Upper lobe of left lung (tissue), 6 donors: ENCODE measurements around the gene PDE11A. TPM values are rescaled to one million over a fixed set of nuclear protein-coding genes. Genes with fewer than 3 reads are reported as not detected.

ENCODE experiments used
- ATAC-seq, 2 donors: fragments of 200-7000 bp; cut with Tn5 transposase; one replicate each; pipeline ENCODE4 v1.9.1; 2022; ENCODE audit warnings: mild to moderate bottlenecking in 2 of 2, moderate library complexity in 2 of 2; ENCODE audit not compliant: low FRiP score in 2 of 2
- DNase-seq, 2 donors: peaks; one replicate each; pipeline ENCODE4 v3.0.0-alpha.2; 2019 to 2020
- H3K27ac ChIP-seq, 4 donors: fragments of 200-600 bp; sonication (generic); one replicate each; pipeline ENCODE4 v1.5.1; 2016 to 2019
- H3K27me3 ChIP-seq, 4 donors: fragments of 200-600 bp; sonication (generic); one replicate each; pipeline ENCODE4 v1.5.1; 2017 to 2019
- H3K36me3 ChIP-seq, 4 donors: fragments of 200-600 bp; sonication (generic); one replicate each; pipeline ENCODE4 v1.5.1; 2016 to 2019
- H3K4me1 ChIP-seq, 4 donors: fragments of 200-600 bp; sonication (generic); one replicate each; pipeline ENCODE4 v1.5.1; 2018 to 2019
- H3K4me3 ChIP-seq, 4 donors: fragments of 200-600 bp; sonication (generic); one replicate each; pipeline ENCODE4 v1.5.1; 2017 to 2019; ENCODE audit warnings: mild to moderate bottlenecking in 2 of 4, moderate library complexity in 1 of 4
- H3K9me3 ChIP-seq, 4 donors: fragments of 200-600 bp; sonication (generic); one replicate each; pipeline ENCODE4 v1.5.1; 2018 to 2019
- CTCF ChIP-seq, 6 experiments: fragments of 450-650 bp in 4 of 6; fragments of 200-600 bp in 2 of 6; sonication (generic) in 2 of 6; IDR thresholded peaks; one replicate each; pipeline ENCODE4 v1.5.1; 2016 to 2019; ENCODE audit warnings: antibody characterized with exemption in 6 of 6
- EP300 ChIP-seq, 4 donors: sonication (generic); formaldehyde crosslinking; IDR thresholded peaks; one replicate each; pipeline ENCODE4 v1.5.1; 2017; ENCODE audit warnings: antibody characterized with exemption in 4 of 4, control low read depth in 2 of 4
- POLR2A ChIP-seq, 4 donors: fragments of 450-650 bp; IDR thresholded peaks; one replicate each; pipeline ENCODE4 v1.5.1; 2016 to 2017; ENCODE audit warnings: antibody characterized with exemption in 4 of 4, mild to moderate bottlenecking in 2 of 4
- POLR2AphosphoS5 ChIP-seq, 2 donors: sonication (generic); formaldehyde crosslinking; IDR thresholded peaks; one replicate each; pipeline ENCODE4 v1.5.1; 2017; ENCODE audit warnings: antibody characterized with exemption in 2 of 2
- WGBS, 2 donors: methylation state at CpG; one replicate each; pipeline ENCODE4 v1.1.5; 2017 to 2018; 5-methylcytosine and 5-hydroxymethylcytosine counted together
- total RNA-seq, 6 donors: library from RNA; depleted of rRNA in 4 of 6; stranded (reverse); fragments of >200 nt in 4 of 6; gene quantifications; one replicate each; pipeline versions ENCODE4 v1.1.0 to v1.2.1, GENCODE V29; 2016 to 2021
- donor health status: DM: no; HTN: no; CAD: no; lungs with moderate emphysema.
- donor health status: DM: no; HTN: yes; CAD: no; lungs with severe emphysema.

Gene PDE11A
- total RNA-seq, 6 donors from 2014 or later = 0.03 to 0.57 (median 0.33) TPM; not detected in 3

- Histone ChIP-seq H3K4me1 (peaks cover 0 to 7% (median 0%) of the 10 kb centered on the region in 4 donors), H3K36me3 (no peaks in the 10 kb centered on the region), H3K27ac (no peak overlapping the region), H3K27me3 (no peaks in the 10 kb centered on the region), H3K9me3 (no peaks in the 10 kb centered on the region), H3K4me3 (no peak overlapping the region)
- no peak for DNase-seq
- TF ChIP-seq CTCF (IDR thresholded peaks at IDR 0.05) (no peak), EP300 (IDR thresholded peaks at IDR 0.05) (no peak), POLR2A (IDR thresholded peaks at IDR 0.05) (no peak), POLR2AphosphoS5 (IDR thresholded peaks at IDR 0.05) (no peak)
- no peak for ATAC-seq
- 67 to 71% methylated on average over 4 of the region's 4 CpGs for WGBS, 2 donors
Observed at GRCh38 chr2:177728399-177728765, 344.2 kb downstream of the PDE11A start.

- H3K27ac ChIP-seq = no peak overlapping the region
- H3K4me1 ChIP-seq = peaks cover 0 to 7% (median 0%) of the 10 kb centered on the region in 4 donors
- DNase-seq (no peak), ATAC-seq (no peak)
- H3K4me3 ChIP-seq = no peak overlapping the region
- TF ChIP-seq POLR2A (IDR thresholded peaks at IDR 0.05) (no peak), EP300 (IDR thresholded peaks at IDR 0.05) (no peak), POLR2AphosphoS5 (IDR thresholded peaks at IDR 0.05) (no peak), CTCF (IDR thresholded peaks at IDR 0.05) (no peak)
- 76 to 79% methylated on average over 12 to 13 of the region's 13 CpGs for WGBS, 2 donors
- no peaks in the 10 kb centered on the region for H3K9me3 ChIP-seq
- no peaks in the 10 kb centered on the region for H3K36me3 ChIP-seq
- H3K27me3 ChIP-seq = no peaks in the 10 kb centered on the region
Observed at GRCh38 chr2:177727577-177728398, 344.8 kb downstream of the PDE11A start.

GRCh38 chr2:177726931-177727348 is 345.6 kb downstream of the PDE11A start:
- no peak for TF ChIP-seq EP300 (IDR thresholded peaks at IDR 0.05)
- TF ChIP-seq CTCF (IDR thresholded peaks at IDR 0.05) = no peak
- TF ChIP-seq POLR2AphosphoS5 (IDR thresholded peaks at IDR 0.05) = no peak
- no peak for TF ChIP-seq POLR2A (IDR thresholded peaks at IDR 0.05)
- DNase-seq (no peak), ATAC-seq (no peak)
- no peaks in the 10 kb centered on the region for H3K36me3 ChIP-seq
- H3K4me3 ChIP-seq = no peak overlapping the region
- peaks cover 0 to 7% (median 0%) of the 10 kb centered on the region in 4 donors for H3K4me1 ChIP-seq
- H3K27me3 ChIP-seq = no peaks in the 10 kb centered on the region
- H3K9me3 ChIP-seq = no peaks in the 10 kb centered on the region
- H3K27ac ChIP-seq = no peak overlapping the region
- 63 to 72% methylated on average over 5 of the region's 5 CpGs for WGBS, 2 donors

GRCh38 chr2:177724398-177725287 is 347.9 kb downstream of the PDE11A start:
- DNase-seq (peak in 1 of 2 donors; percentile 26), ATAC-seq (peak in 1 of 2 donors; percentile 85)
- Histone ChIP-seq H3K27ac (no peak overlapping the region), H3K9me3 (no peaks in the 10 kb centered on the region), H3K36me3 (no peaks in the 10 kb centered on the region), H3K4me1 (peaks cover 0 to 7% (median 0%) of the 10 kb centered on the region in 4 donors), H3K27me3 (no peaks in the 10 kb centered on the region), H3K4me3 (no peak overlapping the region)
- TF ChIP-seq POLR2A (IDR thresholded peaks at IDR 0.05) = no peak
- peak; percentile 58 to 78 (median 74) for TF ChIP-seq CTCF (IDR thresholded peaks at IDR 0.05)
- WGBS, 2 donors = 34 to 39% methylated on average over 10 of the region's 10 CpGs
